Kidney (tissue), 14 donors: Measurements from ENCODE around the gene PNKP. TPM values are rescaled to one million over a fixed set of nuclear protein-coding genes. Genes with fewer than 3 reads are reported as not detected.

Experiments used
- DNase-seq, 5 donors: peaks; one replicate each; pipeline ENCODE4 v3.0.0-alpha.2; 2013 to 2020
- FAIRE-seq: peaks from 2 replicates; lab custom pipeline; 2012; peaks lifted over from hg19 to GRCh38; lab: Jason Lieb, UNC
- H3K27ac ChIP-seq, 2 donors: one replicate each; pipeline ENCODE4 v1.7.0; 2013; ENCODE audit warnings: low read depth in 2 of 2, low read length in 2 of 2, inconsistent platforms in 1 of 2
- H3K27me3 ChIP-seq: one replicate; pipeline ENCODE4 v1.7.1; 2013; ENCODE audit warnings: low read length, inconsistent platforms; ENCODE audit not compliant: control insufficient read depth, insufficient read depth
- H3K36me3 ChIP-seq, 3 donors: one replicate each; pipeline versions ENCODE4 v1.7.0 to v1.7.1; 2013; ENCODE audit warnings: low read length in 3 of 3, control low read depth in 1 of 3, inconsistent platforms in 1 of 3; ENCODE audit not compliant: insufficient read depth in 3 of 3, control insufficient read depth in 2 of 3
- H3K4me1 ChIP-seq, 3 donors: one replicate each; pipeline versions ENCODE4 v1.7.0 to v1.7.1; 2013; ENCODE audit warnings: low read length in 3 of 3, inconsistent platforms in 1 of 3, low read depth in 1 of 3; ENCODE audit not compliant: control insufficient read depth in 2 of 3, insufficient read depth in 2 of 3
- H3K4me3 ChIP-seq, 3 donors: one replicate each; pipeline versions ENCODE4 v1.7.0 to v1.8.1; 2013; ENCODE audit warnings: low read length in 3 of 3, control low read depth in 1 of 3, inconsistent platforms in 1 of 3
- H3K9ac ChIP-seq, 3 donors: one replicate each; pipeline versions ENCODE4 v1.7.0 to v1.7.1; 2013; ENCODE audit warnings: low read length in 3 of 3, control low read depth in 1 of 3, inconsistent platforms in 1 of 3
- H3K9me3 ChIP-seq, 3 donors: one replicate each; pipeline versions ENCODE4 v1.7.0 to v1.7.1; 2013; ENCODE audit warnings: low read length in 3 of 3, control low read depth in 1 of 3, inconsistent platforms in 1 of 3; ENCODE audit not compliant: control insufficient read depth in 2 of 3, insufficient read depth in 1 of 3
- intact Hi-C: fragments of 100-400 bp; cut with DNase I; formaldehyde crosslinking; loops from one replicate; pipeline ENCODE4 v1.11.1; 2022
- polyA plus RNA-seq: library from polyadenylated mRNA; stranded (reverse); fragments of 350-450 nt; fragmentation: Illumina TruSeq; extraction: RNeasy Lipid Tissue Mini Kit (QIAGEN cat#74804); gene quantifications from one replicate; pipeline ENCODE4 v1.2.3, GENCODE V29; 2014; ENCODE audit warnings: low read depth, low replicate concordance; ENCODE audit not compliant: insufficient read depth
- total RNA-seq: library from RNA; stranded (reverse); fragmentation: NEBNext Ultra II Directional; extraction: Animal tissue kit (Norgen Biotek cat#: 25700); gene quantifications from one replicate; pipeline ENCODE4 v1.2.1, GENCODE V29; 2021
- TF ChIP-seq, protein P1 (sequence below): IDR thresholded peaks from 3 replicates; pipeline ENCODE4 v1.5.1; 2012; ENCODE audit warnings: mild to moderate bottlenecking, moderate library complexity, borderline replicate concordance; ENCODE audit not compliant: insufficient read depth; ENCODE audit errors: extremely low read depth
- donor health status: control.
- donor health status: control.
- donor health status: control.
- donor health status: control.
- donor health status: control.
- donor health status: DM: yes; HTN: yes; CAD: no.
- donor health status: Normal renal cell carcinoma (clear cell type).

Gene PNKP
- total and polyA plus RNA-seq, 2 donors from 2014 or later: 45.5 to 101 TPM

DNA sequence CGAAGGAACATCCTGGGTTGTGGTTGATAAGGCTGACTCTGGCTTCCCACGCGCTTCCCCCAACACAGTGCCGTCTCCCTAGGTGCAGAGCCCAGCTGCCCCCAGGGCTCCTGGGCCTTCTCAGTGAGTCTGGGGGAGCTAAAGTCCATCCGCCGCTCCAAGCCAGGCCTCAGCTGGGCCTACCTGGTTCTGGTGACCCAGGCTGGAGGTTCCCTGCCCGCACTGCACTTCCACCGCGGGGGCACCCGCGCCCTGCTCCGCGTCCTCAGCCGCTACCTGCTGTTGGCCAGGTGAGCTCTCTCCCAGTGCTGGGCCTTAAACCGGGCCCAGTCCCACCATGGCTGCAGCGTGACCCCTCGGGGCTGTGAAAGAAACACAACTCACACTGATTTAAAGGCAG lies 13.8 kb upstream of the PNKP start:
- no peak overlapping the region for H3K4me3 ChIP-seq
- no peak overlapping the region for H3K27ac ChIP-seq
- H3K27me3 ChIP-seq: no peaks in the 10 kb centered on the region
- H3K9ac ChIP-seq: no peak overlapping the region
- peaks cover 8 to 63% (median 34%) of the 10 kb centered on the region in 3 donors for H3K36me3 ChIP-seq
- FAIRE-seq: no peak
- peaks cover 0 to 5% (median 0%) of the 10 kb centered on the region in 3 donors for H3K9me3 ChIP-seq
- DNase-seq: peak in 2 of 5 donors; percentile 43 to 81
- intact Hi-C loops: no loop called here
- H3K4me1 ChIP-seq: peaks cover 0 to 11% (median 6%) of the 10 kb centered on the region in 3 donors
- TF ChIP-seq, protein P1, sequence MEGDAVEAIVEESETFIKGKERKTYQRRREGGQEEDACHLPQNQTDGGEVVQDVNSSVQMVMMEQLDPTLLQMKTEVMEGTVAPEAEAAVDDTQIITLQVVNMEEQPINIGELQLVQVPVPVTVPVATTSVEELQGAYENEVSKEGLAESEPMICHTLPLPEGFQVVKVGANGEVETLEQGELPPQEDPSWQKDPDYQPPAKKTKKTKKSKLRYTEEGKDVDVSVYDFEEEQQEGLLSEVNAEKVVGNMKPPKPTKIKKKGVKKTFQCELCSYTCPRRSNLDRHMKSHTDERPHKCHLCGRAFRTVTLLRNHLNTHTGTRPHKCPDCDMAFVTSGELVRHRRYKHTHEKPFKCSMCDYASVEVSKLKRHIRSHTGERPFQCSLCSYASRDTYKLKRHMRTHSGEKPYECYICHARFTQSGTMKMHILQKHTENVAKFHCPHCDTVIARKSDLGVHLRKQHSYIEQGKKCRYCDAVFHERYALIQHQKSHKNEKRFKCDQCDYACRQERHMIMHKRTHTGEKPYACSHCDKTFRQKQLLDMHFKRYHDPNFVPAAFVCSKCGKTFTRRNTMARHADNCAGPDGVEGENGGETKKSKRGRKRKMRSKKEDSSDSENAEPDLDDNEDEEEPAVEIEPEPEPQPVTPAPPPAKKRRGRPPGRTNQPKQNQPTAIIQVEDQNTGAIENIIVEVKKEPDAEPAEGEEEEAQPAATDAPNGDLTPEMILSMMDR: no peak

DNA sequence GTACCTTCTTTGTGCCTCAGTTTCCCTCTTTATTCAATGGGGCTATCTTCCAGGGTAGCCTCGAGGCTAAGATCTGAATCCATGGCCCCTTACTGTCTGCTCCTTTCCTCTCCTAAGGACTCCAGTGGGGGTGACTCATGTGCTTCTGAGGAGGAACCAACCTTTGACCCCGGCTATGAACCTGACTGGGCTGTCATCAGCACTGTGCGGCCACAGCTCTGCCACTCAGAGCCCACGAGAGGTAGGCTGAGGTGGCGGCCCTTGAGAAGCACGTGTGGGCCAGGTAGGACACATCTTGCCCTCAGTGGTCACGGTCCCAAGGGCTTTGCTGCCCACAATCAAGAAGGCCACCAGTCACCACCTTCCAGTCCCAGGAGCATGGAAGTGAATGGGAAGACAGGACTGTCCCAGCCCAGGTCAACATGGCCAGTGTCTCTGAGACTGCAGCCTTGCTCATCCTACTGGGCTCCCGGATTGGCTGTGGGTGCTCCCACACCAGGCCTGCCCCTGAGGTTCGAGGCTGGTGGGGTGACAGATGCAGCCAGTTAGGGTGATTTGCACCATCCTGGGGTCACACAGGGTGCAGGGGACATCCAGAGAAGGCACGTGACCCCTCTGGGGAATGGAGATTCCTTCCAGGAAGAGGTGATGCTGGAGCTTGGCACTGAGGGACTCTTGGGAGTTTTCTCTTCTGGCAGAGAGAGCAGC lies 12.9 kb upstream of the PNKP start:
- intact Hi-C loops: no loop called here
- Histone ChIP-seq H3K9me3 (peaks cover 0 to 5% (median 0%) of the 10 kb centered on the region in 3 donors), H3K27me3 (no peaks in the 10 kb centered on the region), H3K27ac (no peak overlapping the region), H3K36me3 (peaks cover 8 to 63% (median 34%) of the 10 kb centered on the region in 3 donors), H3K4me1 (peaks cover 0 to 17% (median 10%) of the 10 kb centered on the region in 3 donors), H3K9ac (no peak overlapping the region), H3K4me3 (no peak overlapping the region)
- TF ChIP-seq, protein P1: no peak
- FAIRE-seq (no peak), DNase-seq (peak in 1 of 5 donors; percentile 58)

GRCh38 chr19:49879243-49879963 lies 12.0 kb upstream of the PNKP start:
- Histone ChIP-seq H3K4me1 (peaks cover 0 to 18% (median 14%) of the 10 kb centered on the region in 3 donors), H3K4me3 (no peak overlapping the region), H3K36me3 (peaks cover 8 to 56% (median 31%) of the 10 kb centered on the region in 3 donors), H3K9me3 (peaks cover 0 to 5% (median 0%) of the 10 kb centered on the region in 3 donors), H3K27me3 (no peaks in the 10 kb centered on the region), H3K27ac (no peak overlapping the region), H3K9ac (no peak overlapping the region)
- TF ChIP-seq, protein P1: no peak
- FAIRE-seq: no peak
- intact Hi-C loops: no loop called here
- peak in 1 of 5 donors; percentile 58 for DNase-seq
